Right renal pelvis (tissue), 4 donors: ENCODE measurements around the gene KCMF1. TPM values are rescaled to one million over a fixed set of nuclear protein-coding genes. Genes with fewer than 3 reads are reported as not detected.

ENCODE experiments used
- DNase-seq, 4 donors: peaks; one replicate each; pipeline ENCODE4 v3.0.0-alpha.2; 2013; ENCODE audit warnings: low read depth in 4 of 4, low spot score in 3 of 4, missing footprints in 1 of 4
- polyA plus RNA-seq, 4 donors: library from polyadenylated mRNA; unstranded; fragments of 120-200 nt; gene quantifications; one replicate each; pipeline ENCODE4 v1.2.1, GENCODE V29; 2013; ENCODE audit not compliant: insufficient read length in 4 of 4

The KCMF1 gene
- polyA plus RNA-seq, 4 donors: 48.1 to 60.0 (median 54.3) TPM

DNA sequence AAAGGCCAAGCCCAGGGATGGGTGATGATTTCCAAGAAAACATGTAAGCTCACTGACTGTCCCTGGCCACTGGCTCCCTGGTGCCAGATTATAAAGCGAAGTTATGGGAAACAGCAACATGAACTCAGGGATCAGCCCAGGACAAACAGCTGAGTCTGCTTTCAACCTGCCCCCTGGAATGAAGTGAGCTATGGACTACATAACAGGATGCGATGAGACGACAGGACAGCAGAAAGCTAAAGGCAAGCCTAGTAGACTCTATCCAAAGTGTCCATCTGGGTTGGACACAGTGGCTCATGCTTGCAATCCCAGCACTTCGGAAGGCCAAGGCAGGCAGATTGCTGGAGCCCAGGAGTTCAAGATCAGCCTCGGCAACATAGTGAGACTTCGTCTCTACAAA, 16.6 kb upstream of the KCMF1 start:
- DNase-seq: no peak

DNA sequence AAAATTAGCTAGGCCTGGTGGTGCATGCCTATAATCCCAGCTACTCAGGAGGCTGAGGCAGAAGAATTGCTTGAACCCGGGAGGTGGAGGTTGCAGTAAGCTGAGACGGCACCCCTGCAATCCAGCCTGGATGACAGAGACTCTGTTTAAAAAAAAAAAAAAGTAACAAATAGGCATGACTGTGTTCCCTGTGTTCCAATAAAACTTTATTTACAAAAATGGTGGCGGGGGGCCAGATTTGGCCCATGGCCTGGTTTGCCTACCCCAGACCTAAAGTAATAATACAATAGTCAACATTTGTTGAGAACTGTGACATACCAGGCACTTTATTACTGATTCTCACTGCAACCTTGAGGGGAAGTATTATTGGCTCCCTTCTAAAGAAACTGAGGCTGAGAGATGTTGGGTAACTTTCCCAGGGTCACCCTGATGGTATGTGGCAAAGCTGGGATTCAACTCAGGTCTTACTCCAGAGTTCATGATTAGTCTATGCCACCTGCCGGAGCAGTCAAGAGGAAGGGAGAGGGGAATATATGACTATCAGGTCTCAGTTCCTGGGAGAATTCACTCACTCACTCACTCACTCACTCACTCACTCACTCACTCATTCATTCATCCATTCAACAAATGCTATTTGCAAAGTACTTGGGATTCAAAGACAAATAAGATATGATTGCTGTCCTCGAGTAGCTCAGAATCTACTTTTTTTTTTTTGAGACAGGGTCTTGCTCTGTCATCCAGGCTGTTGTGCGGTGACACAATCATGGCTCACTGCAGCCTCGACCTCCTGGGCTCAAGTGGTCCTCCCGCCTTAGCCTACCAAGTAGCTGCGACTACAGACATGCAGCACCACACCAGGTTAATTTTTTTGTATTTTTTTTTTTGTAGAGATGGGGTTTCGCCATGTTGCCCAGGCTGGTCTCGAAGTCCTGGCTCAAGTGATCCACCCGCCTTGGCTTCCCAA, 14.3 kb upstream of the KCMF1 start:
- no peak for DNase-seq

DNA sequence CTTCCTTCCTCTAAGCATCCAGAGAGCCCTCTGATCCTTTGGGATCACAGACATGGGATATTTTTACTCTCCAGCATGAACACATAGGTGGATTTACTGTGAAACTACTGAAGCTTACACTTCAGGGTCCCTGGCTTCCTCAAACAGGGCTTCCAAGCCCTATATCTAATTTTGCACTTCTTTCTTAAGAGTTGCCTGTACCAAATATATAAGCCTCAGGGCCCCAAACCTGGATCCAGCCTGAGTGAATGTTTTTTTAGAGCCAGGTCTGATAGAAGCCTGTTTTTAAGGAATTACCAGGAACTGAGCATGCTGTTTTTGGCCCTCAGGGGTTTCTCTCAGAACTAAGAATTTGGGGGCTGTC, 13.2 kb upstream of the KCMF1 start:
- DNase-seq: no peak

DNA sequence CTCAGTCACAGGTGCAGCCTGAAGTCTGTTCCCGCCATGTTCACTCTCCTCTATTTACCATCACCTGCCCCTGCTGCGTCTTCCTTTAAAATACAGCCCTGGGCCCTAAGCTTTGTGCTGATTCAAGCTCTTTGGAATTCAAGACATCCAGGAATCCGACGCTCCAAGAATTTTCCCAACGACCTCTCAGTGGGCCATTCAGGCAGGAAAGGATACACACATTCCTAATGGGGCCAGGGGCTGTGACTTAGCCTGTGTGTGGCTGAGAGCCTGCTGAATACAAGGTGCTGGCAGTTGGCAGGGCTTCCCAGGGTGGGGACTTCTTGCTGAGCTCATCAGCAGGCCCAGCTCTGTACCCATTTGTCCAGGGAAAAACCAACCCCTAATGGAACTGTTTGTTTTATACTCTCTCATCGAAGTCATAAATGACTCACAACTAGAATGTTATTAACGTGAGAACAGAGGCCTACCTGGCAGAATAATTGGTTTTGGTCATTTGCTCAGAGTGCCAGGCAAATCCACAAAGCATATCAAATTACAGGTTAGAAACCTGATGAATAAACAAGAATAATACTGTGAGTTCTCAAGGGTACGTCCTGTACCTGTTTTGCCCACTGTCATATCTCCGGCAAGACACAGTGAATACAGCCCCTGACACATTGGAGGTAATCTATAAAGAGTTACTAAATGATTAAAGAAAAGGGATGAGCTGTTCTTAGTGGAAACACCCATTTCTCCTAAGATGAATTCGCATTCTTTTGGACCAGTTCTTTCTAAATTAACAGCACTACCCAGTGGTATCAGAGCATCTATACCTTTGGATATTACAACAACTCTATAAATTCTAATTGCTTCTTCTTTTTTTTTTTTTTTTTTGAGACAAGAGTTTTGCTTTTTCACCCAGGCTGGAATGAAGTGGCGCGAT, 12.6 kb upstream of the KCMF1 start:
- peak in 3 of 4 donors; percentile 38 to 55 (median 44) for DNase-seq

DNA sequence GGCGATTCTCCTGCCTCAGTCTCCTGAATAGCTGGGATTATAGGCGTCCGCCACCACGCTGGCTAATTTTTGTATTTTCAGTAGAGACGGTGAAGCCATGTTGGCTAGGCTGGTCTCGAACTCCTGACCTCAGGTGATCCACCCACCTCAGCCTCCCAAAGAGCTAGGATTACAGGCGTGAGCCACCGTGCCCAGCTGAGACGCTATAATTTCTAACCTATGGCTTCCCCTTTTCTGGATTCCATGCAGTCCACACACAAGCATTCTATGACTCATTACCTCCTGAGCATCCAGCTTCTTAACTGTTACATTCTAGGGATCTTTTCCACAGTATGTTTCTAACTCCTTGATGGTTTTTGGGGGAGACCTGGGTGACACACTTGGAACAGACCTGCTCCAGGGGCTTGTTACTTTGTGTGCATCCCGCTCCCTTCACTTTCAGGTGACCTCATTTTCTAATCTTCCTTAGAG, 11.8 kb upstream of the KCMF1 start:
- DNase-seq: no peak

DNA sequence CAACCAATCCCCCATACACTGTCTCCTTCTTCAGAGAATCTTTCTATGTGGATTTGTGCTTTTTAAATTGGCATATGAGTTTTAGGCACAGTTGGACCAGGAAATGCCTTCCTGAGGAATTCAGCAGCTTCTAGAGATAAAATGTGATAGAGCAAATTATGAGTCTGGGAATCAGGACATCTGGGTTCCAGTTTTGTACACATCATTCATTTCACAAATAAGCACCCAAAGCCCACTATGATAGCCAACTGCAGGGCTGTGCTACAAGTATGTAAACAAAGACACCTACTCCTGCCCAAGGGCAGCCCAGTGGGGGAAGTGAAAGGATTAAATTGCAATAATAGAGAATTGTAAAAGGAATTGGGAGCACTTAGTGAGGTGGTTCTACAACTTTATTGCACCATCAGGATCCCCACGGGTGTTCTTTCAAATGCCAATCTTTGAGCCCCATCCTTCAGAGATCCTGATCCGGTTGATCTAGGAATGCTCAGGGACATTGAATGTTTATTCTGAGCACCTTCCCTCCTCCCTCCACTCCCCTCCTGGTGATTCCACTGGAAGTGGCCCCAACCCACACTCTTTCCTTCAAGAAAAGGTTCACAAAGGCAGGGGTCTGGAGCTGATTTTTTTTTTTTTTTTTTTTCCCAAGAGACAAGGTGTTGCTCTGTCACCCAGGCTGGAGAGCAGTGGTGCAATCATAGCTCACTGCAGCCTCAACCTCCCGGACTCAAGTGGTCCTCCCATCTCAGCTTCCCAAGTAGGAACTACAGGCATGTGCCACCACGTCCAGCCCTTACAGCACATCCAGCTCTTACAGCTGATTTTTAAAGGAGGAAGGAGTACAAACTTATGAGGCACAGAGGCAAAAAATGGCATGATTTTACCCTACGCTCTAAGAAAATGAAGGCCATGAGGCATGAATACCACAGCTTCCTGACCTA, 11.1 kb upstream of the KCMF1 start:
- no peak for DNase-seq

DNA sequence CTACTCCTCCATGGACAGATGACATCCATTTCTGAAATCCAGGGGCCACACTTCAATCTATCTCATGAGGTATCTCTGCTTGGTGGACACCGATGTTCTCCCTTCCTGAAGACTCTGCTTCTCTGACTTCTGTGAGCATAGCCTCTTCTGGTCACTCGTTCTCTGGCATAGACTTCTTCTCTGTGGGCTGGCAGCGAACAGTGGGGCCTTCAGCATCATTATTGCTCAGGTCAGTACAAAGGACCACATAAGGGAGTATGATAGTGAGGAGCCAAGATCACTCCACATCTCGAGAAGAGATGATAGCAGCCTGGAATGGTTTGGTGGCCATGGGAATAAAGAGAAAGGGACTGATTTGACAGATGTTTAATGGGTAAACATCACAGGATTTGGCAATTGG, 8.0 kb upstream of the KCMF1 start:
- no peak for DNase-seq

DNA sequence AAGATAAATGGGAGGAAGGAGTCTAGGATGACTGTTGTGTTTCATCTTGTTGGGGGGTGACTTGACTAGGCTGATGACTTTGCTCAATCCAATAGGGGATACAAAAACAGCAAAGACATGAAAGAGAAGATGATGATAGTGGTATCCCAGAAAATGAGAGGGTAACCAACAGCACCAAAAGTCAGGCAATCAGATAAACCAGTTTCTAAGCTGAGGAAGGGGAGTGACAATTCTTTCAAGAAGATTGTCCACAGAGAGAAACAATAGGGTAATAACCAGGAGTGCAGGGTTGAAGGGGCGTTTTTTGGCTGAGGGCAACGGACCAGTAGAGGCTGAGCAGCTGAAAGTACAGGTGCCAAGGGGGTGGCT, 7.7 kb upstream of the KCMF1 start:
- DNase-seq: no peak

DNA sequence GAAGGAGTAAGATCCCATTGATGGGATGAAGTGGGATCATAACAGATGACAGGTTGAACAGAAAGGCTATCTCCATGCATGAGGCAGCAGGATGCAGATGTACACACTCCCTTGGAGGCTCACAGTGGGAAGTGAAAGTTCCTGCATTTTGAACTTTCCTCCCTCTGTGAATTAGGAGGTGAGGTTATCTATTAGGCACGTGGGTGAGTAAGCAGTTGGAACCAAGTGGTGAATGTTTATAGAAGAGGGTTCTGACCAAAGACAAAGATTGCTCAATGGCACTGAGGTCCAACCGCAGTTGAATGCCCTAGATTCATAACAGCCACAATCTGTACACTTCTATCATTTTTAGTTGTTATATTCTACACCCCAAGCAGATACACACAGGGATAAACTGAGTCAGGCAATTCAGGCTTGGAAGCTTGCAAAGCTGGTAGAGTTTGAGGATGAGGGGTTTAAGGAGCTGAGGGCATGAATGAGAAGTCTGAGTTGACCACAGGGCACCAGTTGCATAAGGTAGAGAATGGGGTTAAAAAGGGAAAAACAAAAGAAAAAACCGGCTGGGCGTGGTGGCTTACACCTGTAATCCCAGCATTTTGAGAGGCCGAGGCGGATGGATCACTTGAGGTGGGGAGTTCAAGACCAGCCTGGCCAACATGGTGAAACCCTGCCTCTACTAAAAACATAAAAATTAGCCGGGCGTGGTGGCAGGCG, 7.1 kb upstream of the KCMF1 start:
- DNase-seq: no peak

DNA sequence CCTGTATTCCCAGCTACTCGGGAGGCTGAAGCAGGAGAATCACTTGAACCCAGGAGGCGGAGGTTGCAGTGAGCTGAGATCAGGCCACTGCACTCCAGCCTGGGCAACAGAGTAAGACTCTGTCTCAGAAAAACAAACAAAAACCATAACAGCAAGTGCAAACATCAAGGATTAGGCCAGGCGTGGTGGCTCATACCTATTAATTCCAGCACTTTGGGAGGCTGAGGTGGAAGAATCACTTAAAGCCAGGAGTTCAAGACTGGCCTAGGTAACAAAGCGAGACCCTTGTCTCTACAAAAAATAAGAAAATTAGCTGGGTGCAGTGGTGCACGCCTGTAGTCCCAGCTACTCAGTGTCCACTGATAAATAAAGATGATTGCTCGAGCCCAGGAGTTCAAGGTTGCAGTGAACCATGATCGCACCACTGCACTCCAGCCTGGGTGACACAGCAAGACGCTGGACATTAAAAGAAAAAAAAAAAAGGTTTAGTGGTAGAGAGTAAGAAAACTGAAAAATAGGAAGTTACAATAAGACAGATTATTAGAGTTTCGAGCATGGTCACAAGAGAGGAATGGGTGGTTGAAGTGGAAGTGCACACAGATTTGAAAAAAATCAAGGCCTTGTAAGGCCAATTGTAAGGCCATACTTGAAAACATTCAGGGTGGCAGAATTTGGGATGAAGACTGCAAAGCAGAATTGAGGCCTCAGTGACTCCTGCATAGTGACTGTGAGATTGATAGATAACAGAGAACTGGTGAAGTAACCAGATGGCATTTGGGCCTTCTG, 6.4 kb upstream of the KCMF1 start:
- DNase-seq: no peak

DNA sequence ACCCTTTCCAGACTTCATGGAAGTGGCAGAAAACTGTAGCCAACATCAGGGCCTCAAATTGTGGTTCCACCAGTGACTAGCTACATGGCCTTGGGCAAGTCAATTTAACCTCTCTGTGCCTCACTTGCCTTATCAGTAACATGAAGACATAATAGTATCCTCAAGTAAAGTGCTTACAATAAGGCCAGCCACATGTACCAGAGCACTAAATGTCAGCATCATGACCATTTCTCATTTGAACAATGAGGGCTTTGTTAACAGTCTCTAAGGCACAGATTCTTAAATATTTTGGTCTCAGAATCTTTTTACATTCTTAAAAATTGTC, 5.8 kb upstream of the KCMF1 start:
- DNase-seq: no peak

DNA sequence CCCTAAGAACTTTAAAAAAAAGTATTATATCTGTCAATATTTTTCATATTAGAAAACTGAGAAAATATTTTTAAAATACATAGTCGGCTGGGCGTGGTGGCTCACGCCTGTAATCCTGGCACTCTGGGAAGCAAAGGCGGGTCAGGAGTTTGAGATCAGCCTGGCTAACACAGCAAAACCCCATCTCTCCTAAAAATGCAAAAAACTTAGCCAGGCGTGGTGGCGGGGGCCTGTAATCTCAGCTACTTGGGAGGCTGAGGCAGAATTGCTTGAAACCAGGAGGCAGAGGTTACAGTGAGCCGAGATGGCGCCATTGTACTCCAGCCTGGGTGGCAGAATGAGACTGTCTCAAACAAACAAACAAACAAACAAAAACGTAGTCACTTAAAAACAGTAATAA, 5.1 kb upstream of the KCMF1 start:
- no peak for DNase-seq

DNA sequence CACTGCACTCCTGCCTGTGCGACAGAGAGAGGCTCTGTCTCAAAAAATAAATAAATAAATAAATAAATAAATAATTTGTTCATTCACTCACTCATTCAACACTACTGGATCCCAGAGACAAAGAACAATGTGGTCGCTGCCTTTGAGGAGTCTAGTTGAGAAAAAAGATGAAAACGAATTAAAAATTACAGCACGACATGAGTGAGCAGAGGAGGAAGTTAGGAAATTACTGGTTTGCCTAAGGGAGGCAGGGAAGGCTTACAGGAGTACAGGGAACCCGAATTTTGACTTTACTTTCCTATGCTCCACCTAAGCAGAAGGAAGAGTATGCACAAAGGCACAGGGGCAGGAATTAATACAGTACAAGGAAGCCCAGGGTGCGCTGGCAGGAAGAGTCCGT, 4.2 kb upstream of the KCMF1 start:
- no peak for DNase-seq

DNA sequence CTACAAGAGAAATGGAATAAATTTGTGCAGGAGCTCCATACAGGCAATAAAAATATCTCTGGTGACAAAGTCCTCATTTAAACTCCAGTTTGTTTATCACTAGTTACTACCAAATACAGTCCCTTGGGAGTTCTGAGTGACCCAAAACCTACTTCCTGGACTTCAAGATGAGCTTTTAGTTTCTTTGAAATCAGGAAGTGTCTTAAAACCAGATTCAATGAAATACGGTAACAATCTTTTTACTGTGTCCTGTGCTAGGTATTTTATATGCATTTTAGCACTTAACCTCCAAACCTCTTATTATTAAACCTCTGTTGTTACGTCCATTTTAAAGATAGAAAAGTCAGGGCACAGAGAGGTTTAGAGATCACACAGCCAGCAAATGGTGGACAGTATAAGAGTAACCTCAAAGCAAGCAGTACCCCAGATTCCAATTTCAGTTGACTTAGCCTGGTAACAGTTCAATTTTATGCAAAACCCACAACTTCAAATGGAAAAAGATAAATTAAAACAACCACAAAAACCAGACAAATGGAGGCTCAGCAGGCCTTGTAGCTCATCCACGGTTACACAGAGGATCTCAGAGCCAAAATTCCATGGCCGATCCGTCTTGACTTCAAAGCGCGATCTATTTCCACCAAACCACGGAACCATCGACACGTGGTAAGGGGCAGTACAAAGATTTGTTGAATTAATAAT, 1.3 kb upstream of the KCMF1 start:
- no peak for DNase-seq

DNA sequence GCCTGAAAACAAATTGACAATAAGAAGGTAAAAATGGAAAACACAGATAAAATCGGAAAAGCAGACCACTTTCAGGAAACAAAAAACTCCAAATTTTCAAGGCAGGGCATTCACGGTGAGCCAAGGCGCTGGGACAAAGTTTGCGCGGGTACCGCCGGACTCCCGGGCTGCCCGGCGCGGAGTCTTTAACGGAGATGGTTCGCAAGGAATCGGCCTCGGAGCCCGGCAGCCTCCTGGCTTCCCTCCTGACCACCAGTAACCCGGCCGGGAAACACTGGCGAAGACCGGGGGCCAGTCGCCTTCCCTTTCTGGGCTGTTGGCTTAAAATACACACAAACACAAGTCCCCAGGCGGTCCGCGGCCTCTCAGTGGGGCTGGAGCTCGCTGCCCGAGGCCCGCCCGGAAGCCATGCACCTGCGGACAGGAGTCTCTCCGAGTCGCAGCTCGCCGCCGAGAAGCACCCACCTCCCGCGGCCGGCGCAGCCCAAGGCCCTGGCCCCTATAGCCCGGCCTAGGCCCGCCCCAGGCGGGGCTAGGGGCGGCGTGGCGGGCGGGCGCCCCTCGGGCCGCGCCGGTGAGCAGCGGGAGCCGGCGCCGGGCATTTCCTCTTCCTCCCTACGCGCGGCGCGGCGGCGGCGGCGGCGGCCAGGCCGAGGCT, 622 bp upstream of the KCMF1 start:
- peak in 3 of 4 donors; percentile 36 to 47 (median 38) for DNase-seq

DNA sequence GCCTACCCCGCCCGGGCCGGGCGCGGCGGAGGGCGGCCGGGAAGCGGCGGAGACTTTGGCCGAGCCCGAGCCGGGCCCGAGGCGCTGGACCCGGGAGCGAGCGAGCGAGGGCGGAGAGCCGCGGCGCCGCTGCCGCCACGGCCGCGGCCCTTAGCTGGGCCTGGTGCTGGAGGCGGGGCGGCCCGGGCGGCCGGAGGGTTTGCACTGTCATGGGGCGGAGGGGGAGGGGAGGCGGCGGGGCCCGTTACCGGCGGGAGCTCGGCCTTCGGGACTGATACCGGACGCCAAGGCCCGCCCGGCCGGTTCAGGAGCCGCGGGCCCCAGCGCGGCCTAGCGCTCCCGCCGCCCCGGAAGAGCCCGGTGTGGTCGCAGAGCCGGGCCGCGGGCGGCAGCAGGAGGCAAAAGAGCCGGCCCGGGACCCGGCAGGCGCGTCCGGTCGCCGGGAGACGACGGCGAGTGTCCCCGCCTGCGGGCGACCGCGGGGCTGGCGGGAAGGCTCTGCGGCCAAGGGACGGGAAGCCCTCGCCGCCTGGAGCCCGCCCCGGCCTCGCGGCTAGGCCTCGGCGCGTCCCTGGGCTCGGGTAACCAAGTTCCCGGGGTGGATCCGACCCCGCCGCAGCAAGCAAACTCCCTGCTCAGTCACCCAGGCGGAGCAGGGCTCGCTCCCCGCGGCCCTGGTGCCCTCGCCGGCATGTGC, 697 bp downstream of the KCMF1 start:
- peak in 2 of 4 donors; percentile 24 to 36 for DNase-seq

DNA sequence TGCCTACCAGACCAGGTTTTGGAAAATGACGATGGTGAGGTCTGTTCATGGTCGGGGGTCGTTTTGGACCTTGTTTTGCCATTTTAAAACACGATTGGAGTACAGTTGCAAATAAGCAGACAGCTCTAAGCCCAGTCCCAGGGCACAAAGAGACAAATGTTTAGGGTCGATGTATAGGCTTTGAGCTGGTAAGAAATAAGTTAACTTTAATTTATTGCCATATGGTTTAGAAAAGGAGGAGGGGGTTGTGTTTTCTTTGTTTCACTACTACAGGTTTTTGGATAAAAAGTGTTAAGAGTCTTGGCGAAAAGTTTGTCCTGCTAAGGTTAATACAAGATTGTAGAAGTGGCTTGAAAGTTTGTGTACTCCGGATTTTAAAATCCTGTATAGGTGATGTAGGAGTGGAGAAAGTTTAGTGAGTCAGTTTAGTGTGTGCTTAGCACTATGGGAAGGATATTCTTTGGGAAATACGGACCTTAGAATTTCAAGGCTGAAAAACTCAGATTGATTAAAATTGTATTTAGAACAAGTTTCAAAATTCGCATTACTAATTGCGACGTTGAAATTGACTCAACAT, 1.3 kb downstream of the KCMF1 start:
- DNase-seq: no peak
